GM12891 (cell line): ENCODE measurements around the gene NT5C.
A peak's percentile ranks its signal among the peaks of the same experiment; 100 is the strongest.

Source experiments
- POLR2A ChIP-seq: IDR thresholded peaks from 2 replicates; pipeline ENCODE4 v1.6.1; 2011; ENCODE audit warnings: low read depth, low read length, control low read depth
- POLR2AphosphoS5 ChIP-seq: IDR thresholded peaks from 2 replicates; pipeline ENCODE4 v1.6.1; 2011; ENCODE audit warnings: low read depth, low read length, control low read depth
- POU2F2 ChIP-seq: IDR thresholded peaks from 2 replicates; pipeline ENCODE4 v1.6.1; 2011; ENCODE audit warnings: low read depth, mild to moderate bottlenecking, control low read depth, low read length, moderate library complexity

- no peak for TF ChIP-seq POLR2AphosphoS5
- 0 out of 2 replicates have a peak, but pooled peaks have one; percentile 24 for TF ChIP-seq POLR2A
- TF ChIP-seq POU2F2, result no peak
Measured at GRCh38 chr17:75087558-75088453, 43.7 kb downstream of the NT5C start, which contains the start of gene SLC16A5.
